SU-DHL-6 (cell line): Measurements from ENCODE around the gene FAAH.

Experiments
- H2AFZ ChIP-seq: fragments of 200-600 bp; sonication (generic); 2 replicates; pipeline ENCODE4 v1.6.1; 2014; ENCODE audit warnings: low read depth, mild to moderate bottlenecking, moderate library complexity, mixed read lengths, antibody characterized with exemption, low read length; ENCODE audit not compliant: severe bottlenecking
- H3F3A ChIP-seq: fragments of 200-600 bp; shearing (Covaris generic); 2 replicates; pipeline ENCODE4 v1.6.0; 2016; ENCODE audit warnings: antibody characterized with exemption, mild to moderate bottlenecking; ENCODE audit not compliant: insufficient read depth
- H3K27ac ChIP-seq: fragments of 200-600 bp; sonication (generic); 2 replicates; pipeline ENCODE4 v1.5.1; 2016; ENCODE audit warnings: low read depth, mild to moderate bottlenecking, low read length, moderate library complexity, mixed read lengths
- H3K27me3 ChIP-seq: fragments of 200-600 bp; sonication (generic), shearing (Covaris generic); 2 replicates; pipeline ENCODE4 v1.6.0; 2014; ENCODE audit warnings: mild to moderate bottlenecking, low read length
- H3K36me3 ChIP-seq: fragments of 200-600 bp; sonication (generic); 2 replicates; pipeline ENCODE4 v1.6.1; 2014; ENCODE audit warnings: mild to moderate bottlenecking, low read length, mixed read lengths
- H3K4me2 ChIP-seq: fragments of 300-600, 200-600 bp; shearing (Covaris generic), sonication (generic); 2 replicates; pipeline ENCODE4 v1.6.0; 2014; ENCODE audit warnings: low read length, low read depth, mild to moderate bottlenecking; ENCODE audit not compliant: poor library complexity, severe bottlenecking
- H3K4me3 ChIP-seq: fragments of 200-600 bp; sonication (generic); 2 replicates; pipeline ENCODE4 v1.5.1; 2014; ENCODE audit warnings: antibody characterized with exemption, low read length, mild to moderate bottlenecking, mixed read lengths; ENCODE audit not compliant: insufficient read depth, poor library complexity, severe bottlenecking
- H3K79me2 ChIP-seq: fragments of 200-600 bp; sonication (generic); 2 replicates; pipeline ENCODE4 v1.6.1; 2014; ENCODE audit warnings: mild to moderate bottlenecking, low read length, moderate library complexity; ENCODE audit not compliant: insufficient read depth
- H3K9ac ChIP-seq: fragments of 200-600 bp; sonication (generic); 2 replicates; pipeline ENCODE4 v1.7.0; 2014; ENCODE audit warnings: mild to moderate bottlenecking, low read length
- H3K9me2 ChIP-seq: fragments of 200-600 bp; sonication (generic); replicated peaks from 2 replicates; pipeline ENCODE4 v1.6.1; 2014; ENCODE audit warnings: low read length; ENCODE audit not compliant: insufficient read depth
- H3K9me3 ChIP-seq: fragments of 200-600 bp; sonication (generic); 2 replicates; pipeline ENCODE4 v1.6.1; 2014; ENCODE audit warnings: low read length, mixed read lengths; ENCODE audit not compliant: insufficient read depth
- H4K20me1 ChIP-seq: fragments of 200-600 bp; sonication (generic); 2 replicates; pipeline ENCODE4 v1.6.1; 2014; ENCODE audit warnings: low read depth, mild to moderate bottlenecking, antibody characterized with exemption, low read length, moderate library complexity, mixed read lengths
- EZH2phosphoT487 ChIP-seq: fragments of 200-600 bp; sonication (generic), shearing (Covaris generic); conservative IDR thresholded peaks from 2 replicates; pipeline ENCODE4 v1.6.1; 2018; ENCODE audit warnings: mild to moderate bottlenecking, antibody characterized with exemption, low read length, moderate library complexity, mixed read lengths
- TF ChIP-seq, protein P1 (sequence below): fragments of 200-600 bp; sonication (generic); IDR thresholded peaks from one replicate; pipeline ENCODE4 v1.5.1; 2017; ENCODE audit warnings: antibody characterized with exemption, mild to moderate bottlenecking, low read length, moderate library complexity; ENCODE audit not compliant: insufficient read depth, poor library complexity, severe bottlenecking

FAAH gene

DNA sequence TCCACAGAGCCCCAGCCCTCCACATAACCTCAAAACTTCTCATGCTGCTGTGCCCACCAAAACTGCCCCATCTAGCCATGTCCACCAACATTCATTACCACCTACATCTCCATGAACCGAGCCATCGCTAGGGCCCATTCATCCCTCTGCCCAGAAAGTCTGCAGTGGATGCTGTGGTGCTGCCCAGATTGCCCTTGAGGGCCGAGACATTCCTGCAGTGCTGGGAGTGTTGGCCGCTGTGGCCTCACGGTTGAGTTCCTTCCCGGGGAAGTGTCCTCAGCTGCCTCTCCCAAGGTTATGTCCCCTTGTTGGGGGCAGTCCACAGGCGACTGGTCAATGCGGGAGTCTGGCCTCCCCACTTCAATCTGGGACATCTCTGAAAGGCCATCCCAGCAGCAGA lies 65.2 kb downstream of the FAAH start:
- Histone ChIP-seq H3K9ac (no peak overlapping the region), H3K36me3 (no peaks in the 10 kb centered on the region), H3K27ac (no peak overlapping the region), H3K4me3 (no peak overlapping the region), H3K9me3 (no peaks in the 10 kb centered on the region), H2AFZ (no peak overlapping the region), H3K27me3 (no peaks in the 10 kb centered on the region), H3F3A (no peaks in the 10 kb centered on the region), H3K9me2 (no peaks in the 10 kb centered on the region), H3K4me2 (no peak overlapping the region), H3K79me2 (no peaks in the 10 kb centered on the region), H4K20me1 (no peaks in the 10 kb centered on the region)
- TF ChIP-seq EZH2phosphoT487 = no peak
- TF ChIP-seq, protein P1, sequence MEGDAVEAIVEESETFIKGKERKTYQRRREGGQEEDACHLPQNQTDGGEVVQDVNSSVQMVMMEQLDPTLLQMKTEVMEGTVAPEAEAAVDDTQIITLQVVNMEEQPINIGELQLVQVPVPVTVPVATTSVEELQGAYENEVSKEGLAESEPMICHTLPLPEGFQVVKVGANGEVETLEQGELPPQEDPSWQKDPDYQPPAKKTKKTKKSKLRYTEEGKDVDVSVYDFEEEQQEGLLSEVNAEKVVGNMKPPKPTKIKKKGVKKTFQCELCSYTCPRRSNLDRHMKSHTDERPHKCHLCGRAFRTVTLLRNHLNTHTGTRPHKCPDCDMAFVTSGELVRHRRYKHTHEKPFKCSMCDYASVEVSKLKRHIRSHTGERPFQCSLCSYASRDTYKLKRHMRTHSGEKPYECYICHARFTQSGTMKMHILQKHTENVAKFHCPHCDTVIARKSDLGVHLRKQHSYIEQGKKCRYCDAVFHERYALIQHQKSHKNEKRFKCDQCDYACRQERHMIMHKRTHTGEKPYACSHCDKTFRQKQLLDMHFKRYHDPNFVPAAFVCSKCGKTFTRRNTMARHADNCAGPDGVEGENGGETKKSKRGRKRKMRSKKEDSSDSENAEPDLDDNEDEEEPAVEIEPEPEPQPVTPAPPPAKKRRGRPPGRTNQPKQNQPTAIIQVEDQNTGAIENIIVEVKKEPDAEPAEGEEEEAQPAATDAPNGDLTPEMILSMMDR = no peak

DNA sequence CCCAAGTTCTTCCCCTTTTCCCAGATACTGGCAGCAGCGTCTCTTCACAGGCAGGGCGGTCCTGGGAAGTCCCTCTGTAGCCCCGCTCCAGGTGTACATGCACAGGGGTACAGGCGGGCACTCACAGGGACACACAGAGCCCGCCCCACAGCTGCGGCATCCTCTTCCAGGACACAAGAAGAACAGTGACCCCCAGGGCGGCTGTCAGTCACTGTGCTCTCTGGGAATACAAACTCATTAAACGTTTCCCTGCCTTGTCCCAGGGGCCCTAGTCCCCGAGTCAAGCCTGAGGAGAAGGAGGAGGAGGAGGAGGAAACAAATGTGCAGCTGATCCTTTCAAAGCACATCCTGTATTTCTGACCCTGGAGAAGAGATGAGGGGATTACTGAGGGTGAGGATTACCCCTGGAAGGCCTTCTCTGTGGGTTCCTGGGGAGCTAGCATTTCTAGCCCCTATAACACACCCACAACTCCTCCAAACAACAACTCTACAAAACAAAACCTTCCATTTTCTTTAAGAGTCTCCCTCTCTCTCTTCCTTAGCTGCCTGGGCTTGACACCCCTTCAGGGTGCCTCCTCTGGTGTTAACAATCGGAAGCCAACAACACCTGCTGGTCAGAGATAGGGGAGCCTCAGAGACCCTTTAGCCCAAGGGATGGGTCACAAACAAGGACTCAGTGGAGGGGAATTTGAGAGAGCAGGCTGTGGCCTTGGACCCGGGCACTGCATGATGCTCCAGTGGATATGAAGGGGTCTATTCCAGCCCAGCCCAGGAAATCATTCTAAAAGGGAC lies 67.1 kb downstream of the FAAH start:
- no peak for TF ChIP-seq EZH2phosphoT487
- TF ChIP-seq, protein P1 = no peak
- no peaks in the 10 kb centered on the region for H3K27me3 ChIP-seq
- H2AFZ ChIP-seq = no peak overlapping the region
- no peak overlapping the region for H3K4me2 ChIP-seq
- no peaks in the 10 kb centered on the region for H3K9me2 ChIP-seq
- no peaks in the 10 kb centered on the region for H3K36me3 ChIP-seq
- no peaks in the 10 kb centered on the region for H3F3A ChIP-seq
- no peak overlapping the region for H3K27ac ChIP-seq
- H3K79me2 ChIP-seq = no peaks in the 10 kb centered on the region
- H3K4me3 ChIP-seq = no peak overlapping the region
- H3K9me3 ChIP-seq = no peaks in the 10 kb centered on the region
- H4K20me1 ChIP-seq = no peaks in the 10 kb centered on the region
- no peak overlapping the region for H3K9ac ChIP-seq

DNA sequence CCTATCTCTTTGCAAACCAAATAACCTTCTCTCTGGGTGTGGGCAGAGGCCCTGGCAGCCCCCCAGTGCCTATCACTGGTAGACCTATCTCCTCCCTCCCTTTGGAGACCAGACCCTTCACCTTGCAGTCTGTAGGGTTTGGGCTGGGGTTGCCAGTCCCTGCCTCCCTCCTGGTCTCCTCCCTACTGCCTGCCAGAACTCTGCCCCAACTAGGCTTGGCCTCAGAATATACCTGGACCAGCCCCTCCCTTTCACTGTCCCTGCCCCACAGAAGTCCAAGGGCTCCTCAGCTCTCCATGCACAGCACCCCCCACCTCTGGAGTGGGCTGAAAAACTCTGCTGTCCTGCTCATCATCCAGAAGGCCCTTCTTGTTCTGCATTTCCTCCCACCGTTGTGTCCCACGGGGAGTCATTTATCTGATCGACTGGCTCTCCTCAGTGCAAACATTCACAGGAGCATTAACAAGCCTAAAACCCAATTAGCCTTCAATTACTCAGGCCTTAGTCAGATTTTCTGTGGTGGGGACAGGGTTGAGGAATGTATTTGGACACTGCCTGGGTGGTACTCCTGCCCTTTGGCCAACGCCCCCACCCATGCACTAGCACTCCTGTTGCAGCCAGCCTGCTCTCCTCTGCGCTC lies 67.8 kb downstream of the FAAH start:
- no peak overlapping the region for H3K9ac ChIP-seq
- H3K4me2 ChIP-seq = no peak overlapping the region
- no peak overlapping the region for H3K27ac ChIP-seq
- no peaks in the 10 kb centered on the region for H3F3A ChIP-seq
- H3K79me2 ChIP-seq = no peaks in the 10 kb centered on the region
- no peaks in the 10 kb centered on the region for H3K27me3 ChIP-seq
- H3K9me3 ChIP-seq = no peaks in the 10 kb centered on the region
- no peaks in the 10 kb centered on the region for H3K9me2 ChIP-seq
- no peak overlapping the region for H3K4me3 ChIP-seq
- H2AFZ ChIP-seq = no peak overlapping the region
- no peak for TF ChIP-seq EZH2phosphoT487
- TF ChIP-seq, protein P1 = no peak
- H4K20me1 ChIP-seq = no peaks in the 10 kb centered on the region
- no peaks in the 10 kb centered on the region for H3K36me3 ChIP-seq
